ENCODE measurements around the gene ZNF366.

The ZNF366 gene

DNA sequence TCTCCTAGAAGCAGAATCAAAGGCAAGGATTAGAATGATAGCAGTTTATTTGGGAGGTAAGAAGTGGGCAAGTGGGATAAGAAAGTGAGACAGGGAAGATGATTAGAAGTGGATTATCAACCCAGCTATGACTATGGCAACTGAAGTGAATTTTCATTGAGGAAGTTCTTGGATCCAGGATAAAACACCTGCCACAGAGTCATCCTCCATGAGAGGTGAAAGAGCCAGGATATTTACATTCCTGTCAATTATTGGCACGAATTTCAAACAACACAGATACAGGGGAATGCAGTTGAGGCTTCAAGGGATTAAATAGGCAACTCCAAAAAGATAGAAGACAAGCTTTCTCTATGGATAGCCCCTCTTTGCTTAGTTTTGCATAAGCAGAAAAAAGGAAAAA, 31.8 kb upstream of the ZNF366 start:
- Histone ChIP-seq H3K4me3 (IDR thresholded peaks at IDR 0.05; ENCODE audit: insufficient read depth, low read depth, low read length) (no peak overlapping the region), H3K9ac (no peak overlapping the region), H3K36me3 (ENCODE audit: insufficient read depth) (no peaks in the 10 kb centered on the region), H3K27ac (no peak overlapping the region), H3K27me3 (ENCODE audit: insufficient read depth, low read depth) (no peaks in the 10 kb centered on the region), H3K4me1 (ENCODE audit: low read depth, poor library complexity, severe bottlenecking) (no peaks in the 10 kb centered on the region), H4K20me1 (ENCODE audit: insufficient read depth) (no peaks in the 10 kb centered on the region), H3K4me2 (no peak overlapping the region), H2AFZ (ENCODE audit: low read depth) (no peak overlapping the region), H3K79me2 (ENCODE audit: insufficient read depth, low read depth) (no peaks in the 10 kb centered on the region)
- TF ChIP-seq, protein P1, sequence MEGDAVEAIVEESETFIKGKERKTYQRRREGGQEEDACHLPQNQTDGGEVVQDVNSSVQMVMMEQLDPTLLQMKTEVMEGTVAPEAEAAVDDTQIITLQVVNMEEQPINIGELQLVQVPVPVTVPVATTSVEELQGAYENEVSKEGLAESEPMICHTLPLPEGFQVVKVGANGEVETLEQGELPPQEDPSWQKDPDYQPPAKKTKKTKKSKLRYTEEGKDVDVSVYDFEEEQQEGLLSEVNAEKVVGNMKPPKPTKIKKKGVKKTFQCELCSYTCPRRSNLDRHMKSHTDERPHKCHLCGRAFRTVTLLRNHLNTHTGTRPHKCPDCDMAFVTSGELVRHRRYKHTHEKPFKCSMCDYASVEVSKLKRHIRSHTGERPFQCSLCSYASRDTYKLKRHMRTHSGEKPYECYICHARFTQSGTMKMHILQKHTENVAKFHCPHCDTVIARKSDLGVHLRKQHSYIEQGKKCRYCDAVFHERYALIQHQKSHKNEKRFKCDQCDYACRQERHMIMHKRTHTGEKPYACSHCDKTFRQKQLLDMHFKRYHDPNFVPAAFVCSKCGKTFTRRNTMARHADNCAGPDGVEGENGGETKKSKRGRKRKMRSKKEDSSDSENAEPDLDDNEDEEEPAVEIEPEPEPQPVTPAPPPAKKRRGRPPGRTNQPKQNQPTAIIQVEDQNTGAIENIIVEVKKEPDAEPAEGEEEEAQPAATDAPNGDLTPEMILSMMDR (conservative IDR thresholded peaks at IDR 0.05; ENCODE audit: low read depth, low read length) = no peak

DNA sequence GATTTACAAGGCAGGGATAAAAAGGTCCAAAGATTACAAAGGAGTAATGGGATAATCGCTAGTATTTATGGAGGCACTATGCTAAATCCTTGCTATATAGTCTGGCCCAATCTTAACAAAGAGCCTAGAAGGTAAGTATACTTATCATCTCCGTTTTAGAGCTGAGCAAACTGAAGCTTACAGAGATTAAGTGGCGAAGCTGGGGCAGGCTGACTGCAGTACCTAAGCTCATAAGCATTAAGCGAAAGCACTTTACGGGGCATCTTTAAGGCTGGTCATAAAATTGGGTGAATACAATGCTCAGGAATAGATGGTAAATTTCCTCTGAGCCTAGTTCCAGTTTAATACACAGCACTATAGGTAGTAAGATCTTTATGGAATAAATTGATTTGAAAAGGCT, 30.0 kb upstream of the ZNF366 start:
- Histone ChIP-seq H2AFZ (ENCODE audit: low read depth) (no peak overlapping the region), H3K36me3 (ENCODE audit: insufficient read depth) (no peaks in the 10 kb centered on the region), H3K4me3 (IDR thresholded peaks at IDR 0.05; ENCODE audit: insufficient read depth, low read depth, low read length) (no peak overlapping the region), H3K27me3 (ENCODE audit: insufficient read depth, low read depth) (no peaks in the 10 kb centered on the region), H4K20me1 (ENCODE audit: insufficient read depth) (no peaks in the 10 kb centered on the region), H3K9ac (no peak overlapping the region), H3K27ac (no peak overlapping the region), H3K4me1 (ENCODE audit: low read depth, poor library complexity, severe bottlenecking) (no peaks in the 10 kb centered on the region), H3K79me2 (ENCODE audit: insufficient read depth, low read depth) (no peaks in the 10 kb centered on the region), H3K4me2 (no peak overlapping the region)
- TF ChIP-seq, protein P1 (conservative IDR thresholded peaks at IDR 0.05; ENCODE audit: low read depth, low read length) = no peak

DNA sequence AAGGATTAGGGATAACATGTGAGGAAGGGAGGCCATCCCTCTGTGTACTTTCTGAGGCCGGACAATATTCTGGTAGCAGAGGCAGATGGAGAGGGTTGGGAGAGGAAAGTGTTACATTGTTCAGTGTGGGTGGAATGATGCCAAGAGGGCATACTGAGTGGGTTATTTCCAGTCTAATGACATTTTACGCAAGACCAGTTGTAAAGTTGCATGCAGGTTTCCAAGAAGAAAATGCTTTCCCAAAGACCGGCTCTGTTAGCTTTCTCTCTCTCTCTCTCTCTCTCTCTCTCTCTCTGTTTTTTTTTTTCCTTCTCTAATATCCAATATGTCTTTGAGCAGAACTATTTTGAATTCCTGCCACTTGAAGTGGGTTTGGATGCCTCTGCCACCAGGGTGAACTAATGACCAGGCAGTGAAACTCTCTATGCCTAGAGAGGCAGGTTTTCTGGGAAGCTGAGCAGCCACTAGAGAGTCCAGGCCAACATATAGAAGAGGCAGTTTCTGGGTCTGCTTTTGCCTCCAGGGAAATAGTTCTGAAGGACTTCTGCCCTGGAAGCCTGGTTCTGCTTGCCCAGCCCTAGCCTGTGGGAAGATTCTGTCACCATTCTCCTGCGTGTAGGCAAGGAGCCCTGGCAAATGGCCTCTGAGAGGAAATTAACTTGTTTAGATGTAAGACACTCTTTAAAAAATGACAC, 24.4 kb upstream of the ZNF366 start:
- Histone ChIP-seq H3K79me2 (ENCODE audit: insufficient read depth, low read depth) (no peaks in the 10 kb centered on the region), H2AFZ (ENCODE audit: low read depth) (no peak overlapping the region), H3K4me2 (no peak overlapping the region), H3K9ac (no peak overlapping the region), H3K4me3 (IDR thresholded peaks at IDR 0.05; ENCODE audit: insufficient read depth, low read depth, low read length) (no peak overlapping the region), H4K20me1 (ENCODE audit: insufficient read depth) (no peaks in the 10 kb centered on the region), H3K4me1 (ENCODE audit: low read depth, poor library complexity, severe bottlenecking) (no peaks in the 10 kb centered on the region), H3K27me3 (ENCODE audit: insufficient read depth, low read depth) (no peaks in the 10 kb centered on the region), H3K27ac (no peak overlapping the region), H3K36me3 (ENCODE audit: insufficient read depth) (no peaks in the 10 kb centered on the region)
- TF ChIP-seq, protein P1 (conservative IDR thresholded peaks at IDR 0.05; ENCODE audit: low read depth, low read length) = no peak

DNA sequence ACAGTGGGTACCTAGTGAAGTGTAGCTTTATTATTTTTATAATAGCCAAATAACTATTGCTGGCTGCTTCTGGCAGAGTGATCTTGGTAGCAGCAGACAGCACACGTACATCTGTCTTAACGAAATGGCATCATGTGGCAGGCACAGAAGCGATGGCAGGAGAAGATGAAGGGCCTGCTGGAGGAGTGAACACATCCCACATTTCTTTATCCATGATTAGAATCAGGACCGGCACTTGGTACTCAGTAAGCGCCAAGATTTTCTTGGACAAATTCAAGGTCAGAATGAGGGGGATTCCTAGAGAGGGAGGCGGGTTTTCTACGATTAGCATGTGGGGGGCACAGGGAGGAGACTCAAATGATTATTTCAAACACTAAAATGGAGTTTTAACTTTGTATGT, 23.0 kb upstream of the ZNF366 start:
- Histone ChIP-seq H3K4me1 (ENCODE audit: low read depth, poor library complexity, severe bottlenecking) (no peaks in the 10 kb centered on the region), H3K4me2 (no peak overlapping the region), H3K27ac (no peak overlapping the region), H3K9ac (no peak overlapping the region), H4K20me1 (ENCODE audit: insufficient read depth) (no peaks in the 10 kb centered on the region), H3K36me3 (ENCODE audit: insufficient read depth) (no peaks in the 10 kb centered on the region), H3K79me2 (ENCODE audit: insufficient read depth, low read depth) (no peaks in the 10 kb centered on the region), H3K4me3 (IDR thresholded peaks at IDR 0.05; ENCODE audit: insufficient read depth, low read depth, low read length) (no peak overlapping the region), H2AFZ (ENCODE audit: low read depth) (no peak overlapping the region), H3K27me3 (ENCODE audit: insufficient read depth, low read depth) (no peaks in the 10 kb centered on the region)
- TF ChIP-seq, protein P1 (conservative IDR thresholded peaks at IDR 0.05; ENCODE audit: low read depth, low read length) = no peak
